Fibroblast of skin of right biceps (primary cell): ENCODE data around the gene ALPP.
"Not testable (repeated sequence)": the region's sequence is repeated elsewhere in the genome, so short reads cannot be mapped to it uniquely, and the experiment has no call there.

Source experiments
- DNase-seq: peaks from one replicate; pipeline ENCODE4 v3.0.0-alpha.2; 2013

ALPP gene

DNA sequence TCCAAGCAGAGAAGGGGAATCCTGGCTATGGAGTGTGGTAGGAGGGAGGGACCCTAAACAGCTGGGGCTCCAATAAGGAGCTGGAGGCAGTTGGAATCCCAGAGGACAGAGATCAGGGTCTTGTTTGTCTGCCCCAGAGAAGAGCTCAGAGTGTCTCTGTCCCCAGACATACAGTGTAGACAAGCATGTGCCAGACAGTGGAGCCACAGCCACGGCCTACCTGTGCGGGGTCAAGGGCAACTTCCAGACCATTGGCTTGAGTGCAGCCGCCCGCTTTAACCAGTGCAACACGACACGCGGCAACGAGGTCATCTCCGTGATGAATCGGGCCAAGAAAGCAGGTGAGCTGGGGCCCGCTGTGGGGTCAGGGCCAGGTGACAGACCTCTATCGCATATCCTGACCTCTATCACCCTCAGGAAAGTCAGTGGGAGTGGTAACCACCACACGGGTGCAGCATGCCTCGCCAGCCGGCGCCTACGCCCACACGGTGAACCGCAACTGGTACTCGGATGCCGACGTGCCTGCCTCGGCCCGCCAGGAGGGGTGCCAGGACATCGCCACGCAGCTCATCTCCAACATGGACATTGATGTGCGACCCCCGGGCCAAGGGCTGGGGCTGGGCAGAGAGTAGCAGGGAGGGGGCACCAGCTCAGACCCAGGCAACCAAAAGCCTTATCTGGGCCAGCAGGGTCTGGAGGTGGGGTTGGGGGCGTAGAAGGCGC lies 29.0 kb downstream of the ALPP start:
- DNase-seq, result not testable (repeated sequence)

DNA sequence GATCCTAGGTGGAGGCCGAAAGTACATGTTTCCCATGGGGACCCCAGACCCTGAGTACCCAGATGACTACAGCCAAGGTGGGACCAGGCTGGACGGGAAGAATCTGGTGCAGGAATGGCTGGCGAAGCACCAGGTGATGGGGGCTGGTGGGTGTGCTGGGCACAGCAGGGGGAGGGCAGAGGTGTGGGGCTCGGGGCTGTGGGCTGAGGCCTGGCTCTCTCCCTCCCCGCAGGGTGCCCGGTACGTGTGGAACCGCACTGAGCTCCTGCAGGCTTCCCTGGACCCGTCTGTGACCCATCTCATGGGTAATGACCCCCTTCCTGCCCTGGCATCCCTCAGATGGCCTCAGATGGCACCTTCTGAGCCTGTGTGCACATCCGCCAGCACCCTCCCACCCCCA lies 29.7 kb downstream of the ALPP start:
- DNase-seq, result not testable (repeated sequence)

DNA sequence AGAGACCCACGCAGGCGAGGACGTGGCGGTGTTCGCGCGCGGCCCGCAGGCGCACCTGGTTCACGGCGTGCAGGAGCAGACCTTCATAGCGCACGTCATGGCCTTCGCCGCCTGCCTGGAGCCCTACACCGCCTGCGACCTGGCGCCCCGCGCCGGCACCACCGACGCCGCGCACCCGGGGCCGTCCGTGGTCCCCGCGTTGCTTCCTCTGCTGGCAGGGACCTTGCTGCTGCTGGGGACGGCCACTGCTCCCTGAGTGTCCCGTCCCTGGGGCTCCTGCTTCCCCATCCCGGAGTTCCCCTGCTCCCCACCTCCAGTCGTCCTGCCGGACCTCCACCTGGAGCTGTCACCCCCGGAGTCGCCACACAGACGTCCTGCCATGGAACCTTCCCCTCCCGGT lies 31.1 kb downstream of the ALPP start:
- DNase-seq, result not testable (repeated sequence)

DNA sequence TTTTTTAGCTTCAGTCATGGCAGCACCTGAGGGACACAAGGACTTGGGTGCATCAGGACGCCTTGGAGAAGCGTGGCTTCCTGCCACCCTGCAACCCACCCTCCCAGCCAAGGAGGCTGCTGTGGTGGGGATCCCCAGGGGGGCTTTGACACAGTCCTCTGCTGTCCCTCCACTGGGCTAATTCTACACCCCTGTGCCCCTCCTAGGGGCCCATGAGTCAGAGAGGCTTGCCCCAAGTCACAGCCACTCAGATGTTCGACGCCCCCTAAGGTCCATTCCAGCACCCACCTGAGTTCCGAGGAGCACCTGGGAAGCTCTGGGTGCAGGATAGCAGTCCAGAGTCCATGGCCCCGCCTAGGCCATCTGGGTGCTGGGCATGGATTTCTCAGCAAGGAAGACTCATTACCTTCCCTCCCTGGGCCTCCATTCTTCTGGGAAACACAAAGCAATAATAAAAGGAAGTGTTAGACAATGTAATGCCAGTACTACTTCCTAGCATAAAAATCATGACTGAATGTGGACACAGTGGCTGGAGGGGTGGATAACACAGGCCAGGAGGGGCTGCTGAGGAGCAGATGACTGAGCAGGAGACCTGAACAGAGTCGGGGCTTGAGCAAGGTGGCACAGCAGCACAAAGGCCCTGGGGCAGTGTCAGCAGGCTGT lies 31.8 kb downstream of the ALPP start:
- DNase-seq, result no peak

DNA sequence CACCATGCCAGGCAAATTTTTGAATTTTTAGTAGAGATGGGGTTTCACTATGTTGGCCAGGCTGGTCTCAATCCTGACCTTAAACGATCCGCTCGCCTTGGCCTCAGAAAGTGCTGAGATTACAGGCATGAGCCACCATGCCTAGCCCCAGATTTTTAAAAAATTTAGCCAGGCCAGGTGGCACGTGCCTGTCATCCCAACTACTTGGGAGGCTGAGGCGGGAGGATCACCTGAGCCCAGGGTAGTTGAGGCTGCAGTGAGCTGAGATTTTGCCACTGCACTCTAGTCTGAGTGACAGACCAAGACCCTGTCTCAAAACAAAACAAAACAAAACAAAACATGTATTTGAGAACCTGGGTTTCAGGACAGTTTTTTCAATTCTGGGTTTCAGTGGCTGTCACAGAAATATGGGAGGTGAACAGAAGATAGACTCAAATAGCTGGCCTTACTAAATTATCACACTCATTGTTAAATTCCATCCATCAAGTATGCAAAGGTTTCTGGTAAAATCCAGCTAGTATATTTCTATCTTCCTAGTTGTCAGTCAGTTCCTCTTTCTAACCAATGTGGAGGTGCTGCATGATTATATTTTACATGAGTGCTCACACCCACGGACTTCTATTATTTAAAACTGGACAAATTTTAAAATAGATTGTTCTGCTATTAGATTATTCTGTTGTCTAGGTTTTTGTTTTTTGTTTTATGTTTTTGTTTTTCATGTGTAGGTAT lies 33.5 kb downstream of the ALPP start:
- no peak for DNase-seq

DNA sequence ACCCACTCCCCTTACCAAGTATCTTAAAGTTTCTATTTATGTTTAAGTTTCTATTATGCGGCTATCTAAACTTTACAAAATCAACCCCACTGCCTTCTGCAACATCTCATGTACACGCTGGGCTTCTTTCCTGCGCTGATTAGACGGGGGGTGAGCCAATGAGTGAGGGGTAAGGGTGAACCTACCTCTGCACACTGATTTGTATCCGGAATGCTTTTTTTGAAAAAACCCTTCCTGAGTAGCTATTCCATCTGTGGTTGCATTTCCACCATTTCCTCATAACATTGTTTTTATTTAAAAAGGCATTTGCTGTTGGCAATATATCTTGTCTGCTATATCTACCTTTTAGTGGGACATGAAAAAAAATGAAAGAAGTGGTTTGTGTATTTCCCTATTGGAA lies 34.4 kb downstream of the ALPP start:
- no peak for DNase-seq

DNA sequence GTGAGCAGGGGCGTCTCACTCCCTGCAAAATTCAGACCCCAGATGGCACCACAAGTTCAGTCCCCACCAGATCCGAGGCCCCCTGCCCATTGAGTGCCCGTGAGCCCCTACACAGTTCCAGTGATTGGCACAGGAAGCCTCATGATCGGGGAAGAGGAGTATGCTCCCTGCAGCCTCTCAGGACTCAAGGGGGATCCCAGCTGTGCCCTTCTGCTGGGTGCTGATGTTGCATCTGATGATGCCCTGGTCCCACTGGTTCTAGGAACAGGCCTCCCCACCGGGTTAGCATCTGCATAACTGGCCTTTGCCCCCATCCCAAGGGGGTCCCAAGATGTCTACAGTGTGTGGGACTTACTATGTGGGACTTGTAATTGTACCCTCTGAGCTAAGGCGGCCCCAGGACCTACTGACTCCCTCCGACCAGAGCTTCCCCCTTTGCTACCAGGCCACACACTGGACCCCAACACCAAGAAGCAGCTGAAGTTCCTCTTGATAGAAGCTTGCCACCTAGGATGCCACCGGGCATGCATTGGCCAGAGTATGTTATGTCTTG lies 36.7 kb downstream of the ALPP start:
- DNase-seq, result no peak

DNA sequence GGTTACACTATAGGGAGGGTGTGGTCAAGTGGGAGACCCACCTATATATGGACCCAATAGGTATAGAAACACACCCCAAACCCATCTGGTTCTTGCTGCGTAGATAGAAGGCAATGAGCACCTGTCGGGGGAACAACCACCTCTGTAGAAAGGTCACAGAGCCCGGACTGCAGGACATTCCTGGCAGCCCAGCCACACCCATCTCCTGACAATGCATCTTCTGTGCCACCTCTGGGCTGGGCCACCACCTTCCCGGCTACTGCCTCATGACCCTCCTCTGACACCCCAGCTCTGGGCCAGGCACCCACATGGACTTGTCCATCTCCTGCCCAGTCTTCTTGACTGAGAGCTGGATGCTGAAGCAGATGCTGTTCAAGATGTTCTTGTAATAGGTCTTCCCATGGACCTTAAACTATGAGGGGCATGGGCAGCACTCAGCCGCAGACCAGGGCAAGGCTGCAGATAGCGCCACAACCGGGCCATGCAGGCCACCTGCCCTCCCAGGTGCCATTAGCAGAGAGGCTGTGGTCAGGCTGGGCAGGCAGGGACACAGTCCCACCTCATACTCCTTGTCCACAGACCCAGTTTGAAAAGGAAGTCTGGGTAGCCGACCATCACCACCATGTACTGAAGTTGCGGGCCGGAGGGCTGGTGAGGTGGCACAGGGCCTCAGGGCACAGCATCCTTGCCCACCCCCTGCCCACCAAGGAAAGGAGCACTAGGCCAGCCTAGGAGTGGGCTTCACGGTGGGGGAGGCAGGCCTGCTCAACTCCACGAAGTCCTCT lies 37.4 kb downstream of the ALPP start:
- no peak for DNase-seq

DNA sequence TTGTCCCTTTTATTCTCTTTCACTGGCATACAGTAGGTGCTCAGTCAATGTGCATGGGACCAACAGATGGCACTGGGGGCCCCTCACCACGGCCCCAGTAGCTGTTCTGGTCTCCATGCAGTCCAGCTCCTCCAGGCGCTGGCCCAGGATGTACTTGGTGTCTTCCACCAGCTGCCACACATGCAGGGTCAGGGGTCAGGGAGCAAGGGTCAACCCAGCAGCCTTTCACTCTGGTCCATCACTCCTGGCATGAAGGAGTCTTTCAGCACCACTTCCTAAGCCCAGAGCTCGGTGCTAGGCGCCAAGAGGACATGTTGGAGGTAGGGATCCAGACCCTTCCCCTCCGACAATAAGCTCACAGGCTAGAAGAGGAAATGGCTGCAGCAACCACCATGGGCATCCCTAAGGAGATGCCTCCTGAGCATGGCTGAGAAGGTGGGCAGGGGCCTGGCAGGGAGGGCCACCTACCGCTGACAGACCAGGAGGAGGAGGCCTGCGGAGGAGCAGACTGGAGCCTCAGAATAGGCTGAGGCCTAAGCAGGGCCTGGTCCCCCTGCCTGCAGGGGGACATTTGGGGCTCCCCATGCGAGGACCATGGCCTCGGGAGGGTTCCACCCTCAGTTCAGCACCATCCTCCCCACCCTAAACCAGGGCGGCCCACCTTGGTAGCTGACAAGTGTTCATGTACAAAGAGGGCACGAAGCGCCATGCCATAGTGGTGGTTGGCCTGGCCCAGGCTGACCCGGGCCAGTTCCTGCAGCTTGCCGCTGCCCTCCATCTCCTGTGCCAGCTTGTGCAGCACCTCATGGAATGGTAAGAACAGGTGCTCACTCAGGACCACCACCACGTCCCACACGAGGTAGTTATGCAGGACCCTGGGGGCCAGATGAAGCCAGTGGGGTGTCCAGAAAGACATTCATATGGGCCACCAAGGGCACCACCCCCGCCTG lies 38.2 kb downstream of the ALPP start:
- no peak for DNase-seq

DNA sequence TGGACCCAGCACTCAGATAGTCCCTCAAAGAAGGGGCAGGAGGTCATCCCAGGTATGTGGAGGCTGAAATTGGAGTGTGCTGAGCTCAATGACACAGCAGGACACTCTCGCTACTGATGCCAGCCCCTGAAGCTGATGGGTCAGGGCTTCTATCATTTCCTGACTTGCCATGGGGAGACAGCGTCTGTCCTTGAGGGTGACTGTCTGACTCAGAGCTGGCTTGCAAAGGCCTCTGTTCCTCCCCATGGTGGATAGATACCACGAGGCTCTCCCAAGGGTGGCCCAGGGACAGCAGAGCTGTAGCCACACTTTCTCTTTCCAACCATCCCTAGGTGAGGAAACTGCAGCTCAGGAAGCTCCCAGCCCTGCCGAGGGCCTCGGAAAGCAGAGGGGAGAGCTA lies 38.9 kb downstream of the ALPP start:
- no peak for DNase-seq

DNA sequence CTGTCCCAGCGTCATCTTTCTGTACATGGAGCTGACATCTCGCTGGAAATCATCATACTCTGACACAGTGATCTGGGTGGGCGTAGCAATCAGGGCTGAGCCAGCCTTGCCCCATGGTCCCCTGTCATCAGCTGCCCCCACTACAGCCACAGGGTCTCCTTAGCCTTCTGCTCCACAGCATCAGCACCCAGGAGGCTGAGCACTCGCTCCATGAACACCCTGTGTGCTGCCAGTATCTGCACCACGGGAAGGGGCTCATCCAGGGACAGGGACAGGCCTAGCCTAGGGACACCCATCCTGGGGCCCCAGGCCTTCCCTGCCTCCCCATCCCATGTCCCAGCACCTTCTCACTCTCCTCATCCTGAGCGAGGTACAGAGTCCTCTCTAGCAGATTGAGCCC lies 39.5 kb downstream of the ALPP start:
- DNase-seq, result no peak

DNA sequence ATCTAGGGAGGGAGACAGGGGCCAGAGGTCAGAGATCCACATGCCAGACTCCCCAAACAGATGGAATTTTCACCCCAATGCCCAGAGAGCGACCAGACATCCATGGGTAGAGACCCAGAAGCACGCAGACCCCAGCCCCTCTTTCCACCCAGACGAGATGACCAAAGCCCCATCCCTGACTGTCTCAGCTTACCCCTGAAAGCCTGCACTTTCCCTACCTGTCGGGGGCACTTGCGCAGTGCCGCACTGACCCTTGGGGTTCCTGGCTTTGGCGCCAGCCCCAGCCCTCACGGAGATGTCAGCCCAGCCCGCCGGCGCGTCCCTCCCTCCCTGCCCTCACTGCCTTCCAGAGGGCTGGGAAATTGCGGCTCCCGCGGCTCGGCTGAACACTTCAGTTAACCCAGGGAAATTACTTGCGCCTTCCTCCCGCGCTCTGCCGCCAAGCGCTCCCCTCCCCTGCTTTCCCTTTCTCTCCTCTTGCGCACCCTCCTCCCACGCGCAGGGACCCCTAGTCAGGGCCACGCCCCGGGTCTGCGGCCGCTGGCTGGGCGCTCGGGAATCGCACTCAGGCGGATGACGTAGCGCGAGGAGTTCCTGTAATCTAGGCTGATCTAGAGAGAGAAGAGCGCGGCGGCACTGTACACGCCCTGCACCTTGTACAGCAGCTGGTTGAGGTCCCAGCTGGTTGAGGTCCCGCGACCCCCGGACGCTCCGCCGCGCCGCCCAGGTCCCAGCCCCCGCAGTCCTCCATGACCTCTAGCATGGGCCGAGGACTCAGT lies 40.1 kb downstream of the ALPP start:
- peak; percentile 8 for DNase-seq

DNA sequence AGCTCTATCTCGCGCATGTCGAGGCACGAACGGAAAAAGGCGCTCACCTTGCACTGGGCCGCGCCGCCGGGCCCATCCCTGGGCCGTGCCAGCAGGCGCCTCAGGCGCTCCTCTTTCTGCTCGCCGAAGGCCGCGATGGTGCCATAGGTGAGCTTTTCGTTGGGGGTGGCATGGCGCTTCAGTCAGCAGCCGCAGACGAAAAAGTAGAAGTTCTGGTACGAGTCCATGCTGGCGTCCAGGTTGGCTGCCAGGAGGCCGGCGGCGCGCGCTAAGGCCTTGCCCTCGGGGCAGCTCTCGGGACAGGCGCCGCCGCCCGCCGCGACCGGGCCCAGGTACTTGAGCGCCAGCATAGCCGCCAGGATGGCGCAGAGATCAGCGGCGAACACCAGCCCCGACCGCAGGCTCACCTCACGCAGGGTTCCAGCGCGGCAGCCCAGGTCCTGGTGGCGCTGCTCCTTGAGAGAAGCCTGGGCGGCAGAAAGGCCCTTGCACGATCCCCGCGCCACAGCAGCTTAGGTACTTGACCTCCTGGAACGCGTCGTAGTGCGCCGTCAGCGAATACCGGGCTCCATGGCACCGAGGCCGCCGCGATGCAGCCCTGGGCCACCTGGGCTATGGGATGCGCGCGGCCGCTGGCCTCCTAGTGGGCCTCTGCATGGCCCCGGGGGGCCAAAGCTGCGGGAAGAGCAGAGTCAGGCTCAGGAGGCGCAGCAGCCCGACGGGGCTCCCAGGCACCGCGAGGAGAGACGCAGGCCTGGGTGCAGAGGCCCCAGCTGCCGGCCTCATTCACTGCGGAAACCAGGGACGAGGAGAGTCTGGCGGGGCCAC lies 40.9 kb downstream of the ALPP start:
- DNase-seq, result no peak

DNA sequence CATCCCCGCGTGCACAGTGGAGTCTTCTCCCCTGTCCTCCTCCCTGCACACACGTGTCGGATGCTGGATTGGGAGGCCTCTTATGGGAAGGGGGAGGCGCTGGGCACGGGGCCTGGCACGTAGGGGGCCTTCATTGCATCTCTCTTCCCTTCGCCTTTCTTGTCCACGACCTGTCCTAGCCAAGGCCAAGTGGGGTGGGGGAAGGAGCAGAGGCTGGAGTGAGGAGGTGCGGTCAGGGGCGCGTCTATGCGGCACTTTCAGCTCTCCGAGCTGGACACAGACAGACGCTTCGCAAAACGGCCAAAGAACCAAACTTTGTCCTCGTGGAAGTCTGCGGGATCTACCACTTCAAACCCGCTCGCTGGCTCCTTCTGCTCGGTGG lies 41.5 kb downstream of the ALPP start:
- DNase-seq, result no peak

DNA sequence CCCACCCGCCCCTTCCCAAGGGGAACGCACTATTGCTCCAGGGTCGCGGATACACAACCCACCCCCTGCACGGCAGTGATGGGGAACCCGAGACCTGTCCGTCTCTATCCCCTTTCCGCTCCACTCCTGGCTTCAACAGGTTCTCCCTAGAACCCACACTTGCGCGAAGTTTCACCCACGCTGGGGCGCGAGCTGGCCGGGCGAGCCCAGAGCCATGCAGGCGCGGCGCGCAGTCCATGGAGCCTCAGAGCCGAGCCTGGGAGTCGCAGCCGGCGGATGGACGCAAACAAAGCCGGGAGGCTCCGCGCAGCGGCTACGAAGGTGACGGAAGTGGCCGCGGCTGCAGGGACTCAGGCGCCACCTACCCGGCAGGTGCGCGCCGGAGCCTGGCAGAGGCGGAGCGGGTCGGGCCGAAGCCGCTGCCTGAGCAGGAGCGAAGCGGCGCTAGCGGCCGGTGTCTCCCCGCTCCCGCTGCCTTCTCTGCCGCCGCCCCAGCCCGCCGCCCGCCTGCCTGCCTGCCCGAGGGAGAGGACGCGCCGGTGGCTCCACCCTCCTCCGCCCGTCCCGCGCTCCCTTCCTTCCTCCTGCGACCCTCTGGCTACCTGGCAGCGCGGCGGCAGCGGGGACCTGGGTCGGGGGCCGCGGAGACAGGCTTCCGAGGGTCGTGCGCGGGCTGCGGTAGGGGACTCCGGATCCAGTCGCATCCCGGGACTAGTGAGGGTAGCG lies 42.1 kb downstream of the ALPP start:
- no peak for DNase-seq

DNA sequence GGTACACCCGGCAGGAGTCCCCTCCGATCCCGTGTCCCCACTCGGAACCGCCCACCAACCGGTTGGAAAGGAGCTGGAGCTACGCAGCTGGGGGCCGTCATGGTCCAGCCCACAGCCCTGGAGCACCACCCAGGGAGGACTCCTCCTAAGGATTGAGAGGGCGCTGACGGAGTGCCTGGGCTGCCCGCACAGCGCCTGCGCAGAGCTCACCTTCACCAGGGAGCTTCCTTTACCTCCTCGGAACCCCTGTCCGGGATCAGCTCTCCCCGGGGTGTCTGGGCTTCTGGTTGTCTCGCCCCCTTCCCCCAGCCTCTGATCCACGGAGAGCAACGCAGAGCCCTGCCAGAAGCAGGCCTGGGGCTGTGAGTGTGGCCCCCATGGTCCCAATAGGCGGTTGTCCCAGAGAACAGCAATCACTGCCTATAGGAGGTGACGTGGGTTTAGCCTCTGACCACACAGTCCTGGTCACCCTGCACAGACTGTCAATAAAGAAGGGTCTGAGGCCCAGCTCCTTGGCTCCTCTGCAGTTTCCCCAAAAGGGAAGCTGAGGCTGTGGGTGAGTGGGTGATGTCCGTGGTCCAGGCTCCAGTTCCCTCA lies 42.7 kb downstream of the ALPP start:
- DNase-seq, result no peak

DNA sequence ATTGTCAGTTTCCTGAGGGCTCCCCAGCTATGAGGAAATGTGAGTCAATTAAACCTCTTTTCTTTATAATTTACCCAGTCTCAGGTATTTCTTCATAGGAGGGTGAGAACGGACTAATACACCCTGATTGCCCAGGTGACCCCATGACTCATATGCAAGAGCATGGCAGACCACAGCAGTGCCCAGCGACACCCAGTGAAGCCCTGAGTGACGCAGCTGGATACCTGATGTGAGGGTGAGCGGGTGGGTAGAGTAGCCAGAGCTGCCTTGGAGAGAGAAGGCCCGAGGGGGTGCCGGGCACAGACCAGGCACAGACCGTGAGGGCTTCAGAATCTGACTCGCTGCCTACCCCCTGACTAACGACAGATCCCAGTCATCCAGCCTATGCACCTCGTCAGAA lies 43.5 kb downstream of the ALPP start:
- DNase-seq, result no peak

DNA sequence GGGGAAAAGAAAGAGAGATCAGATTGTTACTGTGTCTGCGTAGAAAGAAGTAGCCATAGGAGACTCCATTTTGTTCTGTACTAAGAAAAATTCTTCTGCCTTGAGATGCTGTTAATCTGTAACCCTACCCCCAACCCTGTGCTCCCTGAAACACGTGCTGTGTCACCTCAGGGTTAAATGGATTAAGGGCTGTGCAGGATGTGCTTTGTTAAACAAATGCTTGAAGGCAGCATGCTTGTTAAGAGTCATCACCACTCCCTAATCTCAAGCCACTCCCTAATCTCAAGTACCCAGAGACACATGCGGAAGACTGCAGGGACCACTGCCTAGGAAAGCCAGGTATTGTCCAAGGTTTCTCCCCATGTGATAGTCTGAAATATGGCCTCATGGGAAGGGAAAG lies 44.4 kb downstream of the ALPP start:
- DNase-seq, result not testable (repeated sequence)

DNA sequence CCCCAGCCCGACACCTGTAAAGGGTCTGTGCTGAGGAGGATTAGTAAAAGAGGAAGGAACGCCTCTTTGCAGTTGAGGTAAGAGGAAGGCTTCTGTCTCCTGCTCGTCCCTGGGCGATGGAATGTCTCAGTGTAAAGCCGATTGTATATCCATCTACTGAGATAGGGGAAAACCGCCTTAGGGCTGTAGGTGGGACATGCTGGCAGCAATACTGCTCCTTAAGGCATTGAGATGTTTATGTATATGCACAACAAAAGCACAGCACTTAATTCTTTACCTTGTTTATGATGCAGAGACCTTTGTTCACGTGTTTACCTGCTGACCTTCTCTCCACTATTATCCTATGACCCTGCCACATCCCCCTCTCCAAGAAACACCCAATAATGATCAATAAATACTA lies 44.9 kb downstream of the ALPP start:
- DNase-seq, result not testable (repeated sequence)
